ENCODE data around the gene CSTF1. TPM values are rescaled to one million over a fixed set of nuclear protein-coding genes. Genes with fewer than 3 reads are reported as not detected.

CSTF1 gene
- total RNA-seq, 1 experiment from 2014 or later, result 60.2 TPM

DNA sequence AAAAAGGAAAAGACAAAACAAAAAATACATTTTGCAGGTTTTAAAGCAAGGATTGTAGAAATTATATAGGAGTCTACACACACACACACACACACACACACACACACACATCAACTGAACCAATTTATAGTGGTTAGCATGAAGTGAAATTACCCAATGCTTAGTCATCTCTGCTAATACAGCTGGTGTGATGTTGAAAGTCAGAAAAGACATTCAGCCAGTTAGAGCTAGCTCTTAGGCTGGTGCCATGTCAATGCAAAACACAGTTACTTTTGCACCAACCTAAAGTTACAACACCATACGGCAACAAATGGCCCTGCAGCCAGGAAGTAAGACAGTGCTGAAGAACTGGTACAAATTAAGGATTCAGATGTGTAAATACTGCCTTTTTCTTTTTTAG is 18.5 kb upstream of the CSTF1 start:
- TF ChIP-seq, protein P1, sequence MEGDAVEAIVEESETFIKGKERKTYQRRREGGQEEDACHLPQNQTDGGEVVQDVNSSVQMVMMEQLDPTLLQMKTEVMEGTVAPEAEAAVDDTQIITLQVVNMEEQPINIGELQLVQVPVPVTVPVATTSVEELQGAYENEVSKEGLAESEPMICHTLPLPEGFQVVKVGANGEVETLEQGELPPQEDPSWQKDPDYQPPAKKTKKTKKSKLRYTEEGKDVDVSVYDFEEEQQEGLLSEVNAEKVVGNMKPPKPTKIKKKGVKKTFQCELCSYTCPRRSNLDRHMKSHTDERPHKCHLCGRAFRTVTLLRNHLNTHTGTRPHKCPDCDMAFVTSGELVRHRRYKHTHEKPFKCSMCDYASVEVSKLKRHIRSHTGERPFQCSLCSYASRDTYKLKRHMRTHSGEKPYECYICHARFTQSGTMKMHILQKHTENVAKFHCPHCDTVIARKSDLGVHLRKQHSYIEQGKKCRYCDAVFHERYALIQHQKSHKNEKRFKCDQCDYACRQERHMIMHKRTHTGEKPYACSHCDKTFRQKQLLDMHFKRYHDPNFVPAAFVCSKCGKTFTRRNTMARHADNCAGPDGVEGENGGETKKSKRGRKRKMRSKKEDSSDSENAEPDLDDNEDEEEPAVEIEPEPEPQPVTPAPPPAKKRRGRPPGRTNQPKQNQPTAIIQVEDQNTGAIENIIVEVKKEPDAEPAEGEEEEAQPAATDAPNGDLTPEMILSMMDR (conservative IDR thresholded peaks at IDR 0.05; ENCODE audit: low read depth, low read length), result no peak
- TF ChIP-seq EZH2phosphoT487 (IDR thresholded peaks at IDR 0.05; ENCODE audit: borderline replicate concordance, low read length), result no peak
- TF ChIP-seq EZH2 (IDR thresholded peaks at IDR 0.05; ENCODE audit: low read length, unreplicated experiment), result no peak
- no peaks in the 10 kb centered on the region for H3K27me3 ChIP-seq (ENCODE audit: low read length)
- peak; percentile 96 for DNase-seq
- peaks cover 13% of the 10 kb centered on the region for H3K4me1 ChIP-seq (ENCODE audit: insufficient read depth, low read length)
- H3K9me3 ChIP-seq (ENCODE audit: low read length), result no peaks in the 10 kb centered on the region
- POLR2A ChIA-PET (ENCODE audit: unreplicated experiment), result interaction anchor here (0.9 kb wide), 1 partner anchor 16 kb away, joined by 3 read pairs; no protein-coding TSS in a partner anchor
- no peaks in the 10 kb centered on the region for H3K9me2 ChIP-seq (replicated peaks; ENCODE audit: low read length)
- CTCF ChIA-PET, result interaction anchor here (0.6 to 0.7 kb wide), 2 partner anchors 14 to 171 kb away, joined by 3 to 5 read pairs; no protein-coding TSS in a partner anchor
- H3K4me2 ChIP-seq (ENCODE audit: low read length), result 0 out of 2 replicates have a peak overlapping the region, but pooled peaks have one; percentile 7
- H3K79me2 ChIP-seq (ENCODE audit: low read length), result peaks cover 74% of the 10 kb centered on the region
- H3K9ac ChIP-seq (ENCODE audit: low read length), result no peak overlapping the region
- H4K20me1 ChIP-seq (ENCODE audit: low read length), result peaks cover 40% of the 10 kb centered on the region
- H2AFZ ChIP-seq (ENCODE audit: low read length), result no peak overlapping the region
- BruUV-seq (replicated peaks), result no TSS peak
- no peaks in the 10 kb centered on the region for H3F3A ChIP-seq (ENCODE audit: low read length, unreplicated experiment)
- H3K4me3 ChIP-seq (ENCODE audit: low read length), result no peak overlapping the region
- H3K27ac ChIP-seq (ENCODE audit: low read length), result no peak overlapping the region
- H3K36me3 ChIP-seq (ENCODE audit: low read depth, low read length), result peaks cover 88% of the 10 kb centered on the region
- ATAC-seq, result peak; percentile 99
- intact Hi-C loops (cut with micrococcal nuclease), result no loop called here

DNA sequence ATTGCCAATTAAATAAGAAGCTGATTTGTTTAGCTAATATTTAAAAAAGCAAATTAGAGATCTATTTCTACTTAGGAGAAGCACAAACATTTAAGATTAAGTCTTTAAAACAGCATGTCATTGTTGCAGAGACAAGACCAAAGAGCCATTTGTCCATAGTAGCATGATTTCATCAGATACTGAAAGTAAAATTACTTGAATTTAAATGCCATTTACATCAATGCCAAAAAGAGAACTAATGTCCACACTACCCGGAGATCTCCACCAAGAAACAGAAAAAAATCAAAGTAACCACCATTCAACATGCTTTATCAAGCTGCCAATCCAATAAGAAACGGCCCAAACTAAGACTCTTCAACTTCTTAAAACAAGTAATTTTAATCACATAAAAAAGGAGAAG is 16.1 kb upstream of the CSTF1 start:
- ATAC-seq (no peak), DNase-seq (no peak)
- H3K27me3 ChIP-seq (ENCODE audit: low read length), result no peaks in the 10 kb centered on the region
- peaks cover 13% of the 10 kb centered on the region for H3K4me1 ChIP-seq (ENCODE audit: insufficient read depth, low read length)
- H3K4me3 ChIP-seq (ENCODE audit: low read length), result no peak overlapping the region
- peaks cover 82% of the 10 kb centered on the region for H3K36me3 ChIP-seq (ENCODE audit: low read depth, low read length)
- ChIA-PET POLR2A (ENCODE audit: unreplicated experiment) (no interaction called here), CTCF (no interaction called here)
- BruUV-seq (replicated peaks), result no TSS peak
- H3K9ac ChIP-seq (ENCODE audit: low read length), result no peak overlapping the region
- H2AFZ ChIP-seq (ENCODE audit: low read length), result no peak overlapping the region
- H4K20me1 ChIP-seq (ENCODE audit: low read length), result peaks cover 39% of the 10 kb centered on the region
- H3K9me2 ChIP-seq (replicated peaks; ENCODE audit: low read length), result no peaks in the 10 kb centered on the region
- peaks cover 88% of the 10 kb centered on the region for H3K79me2 ChIP-seq (ENCODE audit: low read length)
- no peaks in the 10 kb centered on the region for H3K9me3 ChIP-seq (ENCODE audit: low read length)
- TF ChIP-seq, protein P1 (conservative IDR thresholded peaks at IDR 0.05; ENCODE audit: low read depth, low read length), result no peak
- no peak for TF ChIP-seq EZH2phosphoT487 (IDR thresholded peaks at IDR 0.05; ENCODE audit: borderline replicate concordance, low read length)
- TF ChIP-seq EZH2 (IDR thresholded peaks at IDR 0.05; ENCODE audit: low read length, unreplicated experiment), result no peak
- H3K27ac ChIP-seq (ENCODE audit: low read length), result no peak overlapping the region
- intact Hi-C loops (cut with micrococcal nuclease), result no loop called here
- H3K4me2 ChIP-seq (ENCODE audit: low read length), result no peak overlapping the region
- H3F3A ChIP-seq (ENCODE audit: low read length, unreplicated experiment), result no peaks in the 10 kb centered on the region

DNA sequence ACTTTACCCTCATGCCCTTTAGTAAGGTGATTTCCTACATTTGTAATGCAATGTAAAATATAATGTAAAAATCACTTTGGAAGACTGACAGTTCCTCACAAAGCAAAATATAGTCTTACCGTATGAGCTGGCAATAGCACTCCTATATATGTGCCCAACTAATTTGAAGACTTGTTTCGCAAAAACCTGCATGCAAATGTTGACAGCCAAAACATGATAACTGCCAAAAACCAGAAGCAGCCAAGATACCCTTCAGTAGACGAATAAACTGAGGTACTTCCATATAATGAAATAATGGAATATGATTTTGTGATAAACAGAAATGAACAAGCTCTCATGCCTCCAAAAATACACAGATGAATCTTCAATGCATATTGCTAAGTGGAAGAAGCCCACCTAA is 14.1 kb upstream of the CSTF1 start:
- H2AFZ ChIP-seq (ENCODE audit: low read length), result no peak overlapping the region
- TF ChIP-seq, protein P1 (conservative IDR thresholded peaks at IDR 0.05; ENCODE audit: low read depth, low read length), result no peak
- TF ChIP-seq EZH2 (IDR thresholded peaks at IDR 0.05; ENCODE audit: low read length, unreplicated experiment), result no peak
- no peak for TF ChIP-seq EZH2phosphoT487 (IDR thresholded peaks at IDR 0.05; ENCODE audit: borderline replicate concordance, low read length)
- ChIA-PET POLR2A (ENCODE audit: unreplicated experiment) (no interaction called here), CTCF (interaction anchor here (0.6 kb wide), 1 partner anchor 19 kb away, joined by 3 read pairs; no protein-coding TSS in a partner anchor)
- no peak overlapping the region for H3K9ac ChIP-seq (ENCODE audit: low read length)
- H3K9me3 ChIP-seq (ENCODE audit: low read length), result no peaks in the 10 kb centered on the region
- peaks cover 13% of the 10 kb centered on the region for H3K4me1 ChIP-seq (ENCODE audit: insufficient read depth, low read length)
- no TSS peak for BruUV-seq (replicated peaks)
- no peak for ATAC-seq
- H3K9me2 ChIP-seq (replicated peaks; ENCODE audit: low read length), result no peaks in the 10 kb centered on the region
- DNase-seq, result no peak
- peaks cover 86% of the 10 kb centered on the region for H3K79me2 ChIP-seq (ENCODE audit: low read length)
- H3K4me2 ChIP-seq (ENCODE audit: low read length), result no peak overlapping the region
- H3F3A ChIP-seq (ENCODE audit: low read length, unreplicated experiment), result no peaks in the 10 kb centered on the region
- H3K27ac ChIP-seq (ENCODE audit: low read length), result no peak overlapping the region
- H4K20me1 ChIP-seq (ENCODE audit: low read length), result peaks cover 29% of the 10 kb centered on the region
- no peaks in the 10 kb centered on the region for H3K27me3 ChIP-seq (ENCODE audit: low read length)
- peaks cover 78% of the 10 kb centered on the region for H3K36me3 ChIP-seq (ENCODE audit: low read depth, low read length)
- intact Hi-C loops (cut with micrococcal nuclease), result no loop called here
- no peak overlapping the region for H3K4me3 ChIP-seq (ENCODE audit: low read length)

All from PC-3 (cell line).